Neural cell (in vitro differentiated cells): Measurements from ENCODE around the gene MTO1. TPM values are rescaled to one million over a fixed set of nuclear protein-coding genes. Genes with fewer than 3 reads are reported as not detected.
"Not testable (repeated sequence)": the region's sequence is repeated elsewhere in the genome, so short reads cannot be mapped to it uniquely, and the experiment has no call there.

ENCODE experiments used
- H2AFZ ChIP-seq: fragments of 200-600, 300-800 bp; sonication (generic), shearing (Covaris generic); 2 replicates; pipeline ENCODE4 v1.6.0; 2014; ENCODE audit warnings: low read depth, mild to moderate bottlenecking, antibody characterized with exemption, low read length, moderate library complexity
- H3F3A ChIP-seq: fragments of 200-600 bp; shearing (Covaris generic); 2 replicates; pipeline ENCODE4 v1.6.1; 2016; ENCODE audit warnings: mild to moderate bottlenecking, moderate library complexity, mixed read lengths, antibody characterized with exemption, low read length; ENCODE audit not compliant: insufficient read depth, poor library complexity, severe bottlenecking
- H3K27ac ChIP-seq: fragments of 200-600, 300-800 bp; sonication (generic), shearing (Covaris generic); 2 replicates; pipeline ENCODE4 v1.5.1; 2014; ENCODE audit warnings: mild to moderate bottlenecking, low read length, moderate library complexity
- H3K27me3 ChIP-seq: fragments of 300-800, 200-600 bp; sonication (generic), shearing (Covaris generic); 2 replicates; pipeline ENCODE4 v1.6.0; 2014; ENCODE audit warnings: mild to moderate bottlenecking, low read depth, low read length, moderate library complexity; ENCODE audit not compliant: insufficient read depth
- H3K36me3 ChIP-seq: fragments of 300-800, 200-600 bp; sonication (generic), shearing (Covaris generic); 2 replicates; pipeline ENCODE4 v1.5.1; 2014; ENCODE audit warnings: mild to moderate bottlenecking, antibody characterized with exemption, low read length, moderate library complexity; ENCODE audit not compliant: insufficient read depth
- H3K4me2 ChIP-seq: fragments of 300-800, 200-600 bp; sonication (generic), shearing (Covaris generic); 2 replicates; pipeline ENCODE4 v1.6.0; 2014; ENCODE audit warnings: mild to moderate bottlenecking, low read length
- H3K4me3 ChIP-seq: fragments of 300-800, 200-600 bp; sonication (generic), shearing (Covaris generic); 2 replicates; pipeline ENCODE4 v1.5.1; 2014; ENCODE audit warnings: mild to moderate bottlenecking, low read length, moderate library complexity
- H3K79me2 ChIP-seq: fragments of 200-600 bp; shearing (Covaris generic); replicated peaks from 2 replicates; pipeline ENCODE4 v1.6.0; 2014; ENCODE audit warnings: mild to moderate bottlenecking, low read length, moderate library complexity; ENCODE audit not compliant: insufficient read depth
- H3K9ac ChIP-seq: fragments of 300-800, 200-600 bp; sonication (generic), shearing (Covaris generic); 2 replicates; pipeline ENCODE4 v1.6.1; 2016; ENCODE audit warnings: mild to moderate bottlenecking, low read length, mixed read lengths
- H3K9me2 ChIP-seq: fragments of 200-600 bp; shearing (Covaris generic); 2 replicates; pipeline ENCODE4 v1.6.1; 2016; ENCODE audit warnings: mild to moderate bottlenecking, low read length, mixed read lengths; ENCODE audit not compliant: insufficient read depth
- H3K9me3 ChIP-seq: fragments of 200-600, 300-800 bp; sonication (generic), shearing (Covaris generic); 2 replicates; pipeline ENCODE4 v1.6.1; 2016; ENCODE audit warnings: mild to moderate bottlenecking, mixed run types, low read length, moderate library complexity, mixed read lengths
- H4K20me1 ChIP-seq: fragments of 200-600 bp; shearing (Covaris generic); 2 replicates; pipeline ENCODE4 v1.6.1; 2016; ENCODE audit warnings: mild to moderate bottlenecking, mixed run types; ENCODE audit not compliant: insufficient read depth
- CTCF ChIP-seq: fragments of 450-650 bp; IDR thresholded peaks from 2 replicates; pipeline ENCODE4 v1.5.1; 2014; ENCODE audit warnings: antibody characterized with exemption, mild to moderate bottlenecking, moderate library complexity; ENCODE audit not compliant: poor library complexity, severe bottlenecking
- EP300 ChIP-seq: fragments of 450-650 bp; conservative IDR thresholded peaks from 2 replicates; pipeline ENCODE4 v1.6.1; 2014; ENCODE audit warnings: antibody characterized with exemption, mild to moderate bottlenecking, moderate library complexity; ENCODE audit not compliant: poor library complexity, severe bottlenecking
- EZH2 ChIP-seq: fragments of 200-600, 300-800 bp; shearing (Covaris generic), sonication (generic); IDR thresholded peaks from 2 replicates; pipeline ENCODE4 v1.6.1; 2014; ENCODE audit warnings: antibody characterized with exemption, low read length, borderline replicate concordance, mild to moderate bottlenecking; ENCODE audit not compliant: insufficient read depth, poor library complexity, severe bottlenecking
- MXI1 ChIP-seq: fragments of 450-650 bp; conservative IDR thresholded peaks from 2 replicates; pipeline ENCODE4 v1.6.1; 2014; ENCODE audit warnings: antibody characterized with exemption, mild to moderate bottlenecking; ENCODE audit not compliant: poor library complexity, severe bottlenecking
- POLR2AphosphoS5 ChIP-seq: IDR thresholded peaks from 2 replicates; pipeline ENCODE4 v1.6.1; 2012
- RAD21 ChIP-seq: fragments of 450-650 bp; conservative IDR thresholded peaks from 2 replicates; pipeline ENCODE4 v1.6.1; 2014; ENCODE audit warnings: antibody characterized with exemption, mild to moderate bottlenecking, moderate library complexity
- REST ChIP-seq: IDR thresholded peaks from 2 replicates; pipeline ENCODE4 v1.6.1; 2012; ENCODE audit warnings: borderline replicate concordance
- SMC3 ChIP-seq: fragments of 450-650 bp; conservative IDR thresholded peaks from 2 replicates; pipeline ENCODE4 v1.6.1; 2014; ENCODE audit warnings: antibody characterized with exemption, mild to moderate bottlenecking, moderate library complexity; ENCODE audit not compliant: poor library complexity
- TAF1 ChIP-seq: IDR thresholded peaks from 2 replicates; pipeline ENCODE4 v1.6.1; 2012; ENCODE audit warnings: low read depth
- polyA plus RNA-seq: library from polyadenylated mRNA; depleted of rRNA; stranded (reverse); fragments of >200 nt; gene quantifications from 2 replicates; pipeline ENCODE4 v1.2.3, GENCODE V29; 2014

The MTO1 gene
- polyA plus RNA-seq, 1 donor from 2014 or later = 30.6 TPM

- H3K9me2 ChIP-seq, H3K9me3 ChIP-seq, H3K36me3 ChIP-seq, H3F3A ChIP-seq, H3K4me3 ChIP-seq, H3K79me2 ChIP-seq, H3K27me3 ChIP-seq, H3K4me2 ChIP-seq, H3K9ac ChIP-seq, H4K20me1 ChIP-seq, H3K27ac ChIP-seq, H2AFZ ChIP-seq: not testable (repeated sequence)
These were observed 44.2 kb downstream of the MTO1 start for GRCh38 chr6:73505705-73506104.

- H3K27ac ChIP-seq = no peak overlapping the region
- H3K36me3 ChIP-seq = no peaks in the 10 kb centered on the region
- H3K4me3 ChIP-seq = no peak overlapping the region
- TF ChIP-seq EP300 = no peak
- TF ChIP-seq TAF1 = no peak
- TF ChIP-seq MXI1 = no peak
- TF ChIP-seq SMC3 = no peak
- no peaks in the 10 kb centered on the region for H3K9me2 ChIP-seq
- H3F3A ChIP-seq = no peaks in the 10 kb centered on the region
- no peaks in the 10 kb centered on the region for H3K79me2 ChIP-seq
- no peak overlapping the region for H3K4me2 ChIP-seq
- H3K9me3 ChIP-seq = no peaks in the 10 kb centered on the region
- H3K9ac ChIP-seq = no peak overlapping the region
- H2AFZ ChIP-seq = no peak overlapping the region
- H4K20me1 ChIP-seq = no peaks in the 10 kb centered on the region
- H3K27me3 ChIP-seq = no peaks in the 10 kb centered on the region
These were observed 44.7 kb downstream of the MTO1 start for GRCh38 chr6:73506246-73506645.

- H3K4me2 ChIP-seq = no peak overlapping the region
- no peaks in the 10 kb centered on the region for H3K27me3 ChIP-seq
- no peaks in the 10 kb centered on the region for H3K9me3 ChIP-seq
- H2AFZ ChIP-seq = no peak overlapping the region
- H3K27ac ChIP-seq = no peak overlapping the region
- no peaks in the 10 kb centered on the region for H3K9me2 ChIP-seq
- no peak overlapping the region for H3K9ac ChIP-seq
- TF ChIP-seq POLR2AphosphoS5 (no peak), RAD21 (no peak), SMC3 (no peak), EZH2 (no peak), REST (no peak), CTCF (no peak)
- H3K79me2 ChIP-seq = no peaks in the 10 kb centered on the region
- H3K4me3 ChIP-seq = no peak overlapping the region
- no peaks in the 10 kb centered on the region for H3K36me3 ChIP-seq
- H3F3A ChIP-seq = no peaks in the 10 kb centered on the region
- H4K20me1 ChIP-seq = no peaks in the 10 kb centered on the region
These were observed 47.2 kb downstream of the MTO1 start for GRCh38 chr6:73508776-73509175.
